Brain microvascular endothelial cell (primary cell): Measurements from ENCODE around the gene ZNF446.

ENCODE experiments used
- DNase-seq: peaks from one replicate; pipeline ENCODE4 v3.0.0-alpha.2; 2020
- H3K27ac ChIP-seq: fragments of 250-450 bp; sonication (Bioruptor Pico); 2 replicates; pipeline ENCODE4 v1.5.1; 2020; ENCODE audit warnings: mild to moderate bottlenecking, moderate library complexity
- H3K27me3 ChIP-seq: fragments of 250-450 bp; sonication (Bioruptor Pico); replicated peaks from 2 replicates; pipeline ENCODE4 v1.5.1; 2020; ENCODE audit warnings: mild to moderate bottlenecking
- H3K36me3 ChIP-seq: fragments of 250-450 bp; sonication (Bioruptor Pico); replicated peaks from 2 replicates; pipeline ENCODE4 v1.5.1; 2020; ENCODE audit warnings: mild to moderate bottlenecking
- H3K4me3 ChIP-seq: 2 replicates; pipeline ENCODE4 v1.5.1; 2011; ENCODE audit warnings: low read depth, mild to moderate bottlenecking, control low read depth, low read length, moderate library complexity
- CTCF ChIP-seq: IDR thresholded peaks from 2 replicates; pipeline ENCODE4 v1.5.1; 2011; ENCODE audit warnings: low read depth, mild to moderate bottlenecking, moderate library complexity, low read length, control low read depth, inconsistent platforms; ENCODE audit errors: missing control alignments
- in situ Hi-C: cut with HindIII; loops from 2 replicates; pipeline ENCODE4 v1.10.0; 2017; ENCODE audit warnings: low sequenced_read_pairs, low pct_ligation_motif_present

The ZNF446 gene

DNA sequence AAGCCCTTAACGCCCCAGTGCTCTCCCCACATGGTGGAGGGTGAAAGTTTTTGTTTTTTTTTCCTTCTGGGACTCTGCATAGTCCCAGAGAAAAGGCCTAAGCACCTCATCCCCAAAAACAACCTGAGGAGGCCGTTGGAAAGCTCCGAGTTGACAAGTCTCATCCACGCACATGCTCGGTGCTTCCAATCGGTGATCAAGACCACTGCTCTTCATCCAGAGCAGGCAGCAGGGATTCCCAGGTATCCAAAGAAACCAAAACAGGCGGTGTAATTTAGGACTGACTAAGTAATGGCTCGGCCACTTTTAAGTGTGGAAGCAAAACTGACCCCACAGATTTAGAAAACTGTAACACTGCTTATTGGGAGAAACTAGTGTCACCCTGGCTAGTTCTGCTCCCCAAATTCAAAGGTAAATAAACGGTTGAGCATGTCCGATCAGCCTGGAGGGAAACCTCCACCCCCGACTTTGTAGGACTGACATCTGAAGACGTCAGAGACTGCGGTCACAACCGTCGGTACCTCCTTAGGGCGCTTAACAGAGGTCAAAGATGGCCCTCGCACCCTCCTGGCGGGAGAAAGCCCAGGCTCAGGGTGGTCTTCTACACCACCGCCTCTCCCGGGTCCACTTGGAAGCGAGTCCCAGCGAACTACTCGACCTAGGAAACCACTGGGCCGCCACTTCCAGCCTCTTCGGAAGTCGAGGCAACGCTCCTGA, 997 bp upstream of the ZNF446 start:
- no peak for TF ChIP-seq CTCF
- DNase-seq, result no peak
- Histone ChIP-seq H3K4me3 (peak overlapping the region; percentile 67), H3K27me3 (no peaks in the 10 kb centered on the region), H3K36me3 (peaks cover 14% of the 10 kb centered on the region), H3K27ac (peak overlapping the region; percentile 90)
- in situ Hi-C loops, result no loop called here

GRCh38 chr19:58476498-58477015, 405 bp downstream of the ZNF446 start:
- Histone ChIP-seq H3K27me3 (no peaks in the 10 kb centered on the region), H3K36me3 (peaks cover 14% of the 10 kb centered on the region), H3K27ac (peak overlapping the region; percentile 90), H3K4me3 (peak overlapping the region; percentile 67)
- DNase-seq, result no peak
- TF ChIP-seq CTCF, result no peak
- in situ Hi-C loops, result no loop called here

DNA sequence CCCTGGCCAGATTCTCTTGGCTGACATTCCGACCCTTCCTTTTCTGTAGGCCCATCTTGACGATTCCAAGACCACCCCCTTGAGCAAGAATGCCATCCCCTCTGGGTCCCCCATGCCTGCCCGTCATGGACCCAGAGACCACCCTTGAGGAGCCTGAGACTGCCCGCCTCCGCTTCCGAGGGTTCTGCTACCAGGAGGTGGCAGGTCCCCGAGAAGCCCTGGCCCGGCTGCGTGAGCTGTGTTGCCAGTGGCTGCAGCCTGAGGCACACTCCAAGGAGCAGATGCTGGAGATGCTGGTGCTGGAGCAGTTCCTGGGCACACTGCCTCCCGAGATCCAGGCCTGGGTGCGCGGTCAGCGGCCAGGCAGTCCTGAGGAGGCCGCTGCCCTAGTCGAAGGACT, 978 bp downstream of the ZNF446 start:
- Histone ChIP-seq H3K36me3 (peaks cover 10% of the 10 kb centered on the region), H3K27me3 (no peaks in the 10 kb centered on the region), H3K27ac (no peak overlapping the region), H3K4me3 (no peak overlapping the region)
- no peak for TF ChIP-seq CTCF
- in situ Hi-C loops, result no loop called here
- DNase-seq, result no peak

DNA sequence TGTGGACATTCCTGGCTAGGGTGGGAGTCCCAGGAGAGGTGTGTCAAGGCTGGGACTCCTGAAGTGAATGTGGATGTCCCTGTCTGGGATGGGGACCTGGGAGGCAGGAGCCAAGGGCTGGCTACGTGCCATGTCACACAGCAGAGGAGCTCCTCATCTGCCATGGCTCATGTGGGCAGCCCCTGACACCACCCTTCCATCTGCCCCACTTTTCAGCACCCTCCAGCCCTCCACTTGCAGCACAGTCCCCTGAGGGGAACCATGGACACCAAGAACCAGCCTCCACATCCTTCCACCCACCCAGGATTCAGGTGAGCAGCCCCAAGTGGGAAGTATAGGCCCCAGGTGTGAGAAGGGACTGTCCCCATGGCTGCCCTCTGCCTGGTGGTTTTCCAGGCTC, 1.7 kb downstream of the ZNF446 start:
- H3K4me3 ChIP-seq, result no peak overlapping the region

GRCh38 chr19:58479303-58479702, 3.2 kb downstream of the ZNF446 start:
- no peak overlapping the region for H3K4me3 ChIP-seq
- no peaks in the 10 kb centered on the region for H3K36me3 ChIP-seq
- H3K27ac ChIP-seq, result no peak overlapping the region
- TF ChIP-seq CTCF, result no peak
- no peak for DNase-seq
- in situ Hi-C loops, result no loop called here
- H3K27me3 ChIP-seq, result no peaks in the 10 kb centered on the region

More for the DNA sequence above, 1.7 kb downstream of the ZNF446 start:
- Histone ChIP-seq H3K36me3 (peaks cover 2% of the 10 kb centered on the region), H3K27me3 (no peaks in the 10 kb centered on the region), H3K27ac (no peak overlapping the region)
- TF ChIP-seq CTCF, result no peak
- in situ Hi-C loops, result no loop called here
- no peak for DNase-seq
